Measurements from ENCODE around the gene LHFPL2. TPM values are rescaled to one million over a fixed set of nuclear protein-coding genes. Genes with fewer than 3 reads are reported as not detected.
A peak's percentile ranks its signal among the peaks of the same experiment; 100 is the strongest.

Gene LHFPL2
- total RNA-seq, 1 experiment from 2014 or later, result 17.9 TPM

DNA sequence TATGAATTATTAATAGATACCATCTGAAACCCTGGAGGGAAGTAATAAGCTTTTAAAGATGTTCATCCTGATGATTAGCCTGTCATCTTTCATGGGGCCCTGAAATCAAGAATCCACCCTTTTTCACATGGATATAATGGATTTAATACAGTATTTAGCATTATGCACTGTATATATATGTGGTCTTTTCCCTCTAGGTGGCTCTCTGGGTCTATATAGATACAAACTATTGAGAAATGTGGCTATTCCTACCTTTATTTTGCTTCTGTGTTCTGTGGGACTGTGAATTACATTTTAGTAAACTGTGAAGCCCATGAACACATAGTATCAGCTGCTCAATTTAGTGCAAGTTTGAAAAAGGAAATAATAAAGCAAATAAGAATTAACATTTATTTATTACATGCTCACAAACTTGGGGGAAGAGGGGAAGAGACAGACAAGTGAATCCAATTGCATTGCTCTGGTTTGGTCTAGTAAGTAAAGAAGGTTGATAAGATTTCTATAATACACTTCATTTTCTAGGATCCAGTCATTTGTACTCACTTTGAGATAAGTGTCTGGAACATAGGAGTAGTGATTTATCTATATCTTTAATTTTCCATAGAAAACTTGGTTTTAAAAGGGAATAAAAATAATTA, 176.0 kb downstream of the LHFPL2 start:
- Histone ChIP-seq H4K20me1 (ENCODE audit: insufficient read depth) (no peaks in the 10 kb centered on the region), H3K4me3 (replicated peaks in 1 of 2; ENCODE audit: low read depth in 1 of 2, low read length in 2 of 2) (no peak overlapping the region), H3K27ac (ENCODE audit: low read depth, low read length) (no peak overlapping the region), H3K9me2 (ENCODE audit: insufficient read depth) (no peaks in the 10 kb centered on the region), H3K36me3 (ENCODE audit: control insufficient read depth in 1 of 2, insufficient read depth in 2 of 2, low read length in 2 of 2) (no peaks in the 10 kb centered on the region), H3K9ac (ENCODE audit: low read length) (no peak overlapping the region), H2AFZ (ENCODE audit: low read depth, low read length, poor library complexity, severe bottlenecking) (no peak overlapping the region), H3K4me1 (ENCODE audit: control insufficient read depth in 1 of 2, insufficient read depth in 2 of 2, low read length in 2 of 2) (no peaks in the 10 kb centered on the region), H3K27me3 (ENCODE audit: insufficient read depth, low read length) (no peaks in the 10 kb centered on the region), H3K9me3 (ENCODE audit: control insufficient read depth in 1 of 2, insufficient read depth in 1 of 2, low read depth in 1 of 2, low read length in 2 of 2) (no peaks in the 10 kb centered on the region), H3K4me2 (ENCODE audit: low read length) (no peak overlapping the region), H3K79me2 (ENCODE audit: insufficient read depth, low read length) (no peaks in the 10 kb centered on the region)
- ChIA-PET RAD21 (ENCODE audit: low non-redundant PET in 1 of 2, low total read pairs in 2 of 2, uncharacterized antibody in 2 of 2, unreplicated experiment in 2 of 2) (no interaction called here), CTCF (no interaction called here), POLR2A (no interaction called here)
- ATAC-seq (peak; percentile 70), DNase-seq (ENCODE audit: low read depth, low spot score) (no peak)
- intact Hi-C loops (cut with micrococcal nuclease), result loop anchor here (5.0 kb wide), 1 partner anchor 60 kb away; no protein-coding TSS in a partner anchor
- no peak for TF ChIP-seq POLR2AphosphoS5 (IDR thresholded peaks at IDR 0.05; ENCODE audit: low read depth, low read length)
- TF ChIP-seq EZH2phosphoT487 (IDR thresholded peaks at IDR 0.05; ENCODE audit: borderline replicate concordance), result no peak
- TF ChIP-seq ZFX (IDR thresholded peaks at IDR 0.05), result no peak
- TF ChIP-seq SP1 (IDR thresholded peaks at IDR 0.05; ENCODE audit: low read depth), result no peak
- no peak for TF ChIP-seq ZNF274 (IDR thresholded peaks at IDR 0.05; ENCODE audit: low read depth, low read length)
- TF ChIP-seq SIN3A (IDR thresholded peaks at IDR 0.05; ENCODE audit: low read depth), result no peak
- no peak for TF ChIP-seq ELF1 (IDR thresholded peaks at IDR 0.05; ENCODE audit: borderline replicate concordance, low read depth)
- TF ChIP-seq POLR2A (IDR thresholded peaks at IDR 0.05; ENCODE audit: borderline replicate concordance, extremely low read depth, insufficient read depth, insufficient read length), result no peak
- TF ChIP-seq, protein P1, sequence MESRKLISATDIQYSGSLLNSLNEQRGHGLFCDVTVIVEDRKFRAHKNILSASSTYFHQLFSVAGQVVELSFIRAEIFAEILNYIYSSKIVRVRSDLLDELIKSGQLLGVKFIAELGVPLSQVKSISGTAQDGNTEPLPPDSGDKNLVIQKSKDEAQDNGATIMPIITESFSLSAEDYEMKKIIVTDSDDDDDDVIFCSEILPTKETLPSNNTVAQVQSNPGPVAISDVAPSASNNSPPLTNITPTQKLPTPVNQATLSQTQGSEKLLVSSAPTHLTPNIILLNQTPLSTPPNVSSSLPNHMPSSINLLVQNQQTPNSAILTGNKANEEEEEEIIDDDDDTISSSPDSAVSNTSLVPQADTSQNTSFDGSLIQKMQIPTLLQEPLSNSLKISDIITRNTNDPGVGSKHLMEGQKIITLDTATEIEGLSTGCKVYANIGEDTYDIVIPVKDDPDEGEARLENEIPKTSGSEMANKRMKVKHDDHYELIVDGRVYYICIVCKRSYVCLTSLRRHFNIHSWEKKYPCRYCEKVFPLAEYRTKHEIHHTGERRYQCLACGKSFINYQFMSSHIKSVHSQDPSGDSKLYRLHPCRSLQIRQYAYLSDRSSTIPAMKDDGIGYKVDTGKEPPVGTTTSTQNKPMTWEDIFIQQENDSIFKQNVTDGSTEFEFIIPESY (IDR thresholded peaks at IDR 0.05; ENCODE audit: extremely low read depth, insufficient replicate concordance, low read length), result no peak
- TF ChIP-seq YY1 (IDR thresholded peaks at IDR 0.05; ENCODE audit: extremely low read depth, insufficient replicate concordance, low read depth, low read length), result no peak
- no peak for TF ChIP-seq EZH2 (IDR thresholded peaks at IDR 0.05)
- TF ChIP-seq CEBPB (IDR thresholded peaks at IDR 0.05; ENCODE audit: low read depth), result 0 out of 2 replicates have a peak, but pooled peaks have one; percentile 14
- no peak for TF ChIP-seq SRF (IDR thresholded peaks at IDR 0.05; ENCODE audit: low read depth)
- TF ChIP-seq RAD21 (IDR thresholded peaks at IDR 0.05; ENCODE audit: low read depth), result peak; percentile 61; the same call in 1 of the 2 replicates
- no peak for TF ChIP-seq TCF7L2 (IDR thresholded peaks at IDR 0.05; ENCODE audit: borderline replicate concordance, extremely low read depth, insufficient read depth, insufficient read length)
- TF ChIP-seq FOSL1 (IDR thresholded peaks at IDR 0.05; ENCODE audit: low read depth), result no peak
- TF ChIP-seq, protein P2, sequence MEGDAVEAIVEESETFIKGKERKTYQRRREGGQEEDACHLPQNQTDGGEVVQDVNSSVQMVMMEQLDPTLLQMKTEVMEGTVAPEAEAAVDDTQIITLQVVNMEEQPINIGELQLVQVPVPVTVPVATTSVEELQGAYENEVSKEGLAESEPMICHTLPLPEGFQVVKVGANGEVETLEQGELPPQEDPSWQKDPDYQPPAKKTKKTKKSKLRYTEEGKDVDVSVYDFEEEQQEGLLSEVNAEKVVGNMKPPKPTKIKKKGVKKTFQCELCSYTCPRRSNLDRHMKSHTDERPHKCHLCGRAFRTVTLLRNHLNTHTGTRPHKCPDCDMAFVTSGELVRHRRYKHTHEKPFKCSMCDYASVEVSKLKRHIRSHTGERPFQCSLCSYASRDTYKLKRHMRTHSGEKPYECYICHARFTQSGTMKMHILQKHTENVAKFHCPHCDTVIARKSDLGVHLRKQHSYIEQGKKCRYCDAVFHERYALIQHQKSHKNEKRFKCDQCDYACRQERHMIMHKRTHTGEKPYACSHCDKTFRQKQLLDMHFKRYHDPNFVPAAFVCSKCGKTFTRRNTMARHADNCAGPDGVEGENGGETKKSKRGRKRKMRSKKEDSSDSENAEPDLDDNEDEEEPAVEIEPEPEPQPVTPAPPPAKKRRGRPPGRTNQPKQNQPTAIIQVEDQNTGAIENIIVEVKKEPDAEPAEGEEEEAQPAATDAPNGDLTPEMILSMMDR (IDR thresholded peaks at IDR 0.05 in 2 of 3, conservative IDR thresholded peaks at IDR 0.05 in 1 of 3; ENCODE audit: borderline replicate concordance in 1 of 3, insufficient read depth in 1 of 3, low read depth in 2 of 3, low read length in 2 of 3), result peak in 2 of 3 experiments; percentile 42 to 49; a peak in 3 of 6 replicates
- TF ChIP-seq, protein P3, sequence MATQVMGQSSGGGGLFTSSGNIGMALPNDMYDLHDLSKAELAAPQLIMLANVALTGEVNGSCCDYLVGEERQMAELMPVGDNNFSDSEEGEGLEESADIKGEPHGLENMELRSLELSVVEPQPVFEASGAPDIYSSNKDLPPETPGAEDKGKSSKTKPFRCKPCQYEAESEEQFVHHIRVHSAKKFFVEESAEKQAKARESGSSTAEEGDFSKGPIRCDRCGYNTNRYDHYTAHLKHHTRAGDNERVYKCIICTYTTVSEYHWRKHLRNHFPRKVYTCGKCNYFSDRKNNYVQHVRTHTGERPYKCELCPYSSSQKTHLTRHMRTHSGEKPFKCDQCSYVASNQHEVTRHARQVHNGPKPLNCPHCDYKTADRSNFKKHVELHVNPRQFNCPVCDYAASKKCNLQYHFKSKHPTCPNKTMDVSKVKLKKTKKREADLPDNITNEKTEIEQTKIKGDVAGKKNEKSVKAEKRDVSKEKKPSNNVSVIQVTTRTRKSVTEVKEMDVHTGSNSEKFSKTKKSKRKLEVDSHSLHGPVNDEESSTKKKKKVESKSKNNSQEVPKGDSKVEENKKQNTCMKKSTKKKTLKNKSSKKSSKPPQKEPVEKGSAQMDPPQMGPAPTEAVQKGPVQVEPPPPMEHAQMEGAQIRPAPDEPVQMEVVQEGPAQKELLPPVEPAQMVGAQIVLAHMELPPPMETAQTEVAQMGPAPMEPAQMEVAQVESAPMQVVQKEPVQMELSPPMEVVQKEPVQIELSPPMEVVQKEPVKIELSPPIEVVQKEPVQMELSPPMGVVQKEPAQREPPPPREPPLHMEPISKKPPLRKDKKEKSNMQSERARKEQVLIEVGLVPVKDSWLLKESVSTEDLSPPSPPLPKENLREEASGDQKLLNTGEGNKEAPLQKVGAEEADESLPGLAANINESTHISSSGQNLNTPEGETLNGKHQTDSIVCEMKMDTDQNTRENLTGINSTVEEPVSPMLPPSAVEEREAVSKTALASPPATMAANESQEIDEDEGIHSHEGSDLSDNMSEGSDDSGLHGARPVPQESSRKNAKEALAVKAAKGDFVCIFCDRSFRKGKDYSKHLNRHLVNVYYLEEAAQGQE (IDR thresholded peaks at IDR 0.05; ENCODE audit: low read depth), result no peak
- TF ChIP-seq CBX3 (IDR thresholded peaks at IDR 0.05; ENCODE audit: low read depth), result no peak
- no peak for TF ChIP-seq EGR1 (IDR thresholded peaks at IDR 0.05; ENCODE audit: low read depth)
- BruUV-seq (replicated peaks), result no TSS peak
